Fibroblast of lung (primary cell): Measurements from ENCODE around the gene PDE6D.

Experiments
- CTCF ChIP-seq, 2 donors: IDR thresholded peaks in 1 of 2; conservative IDR thresholded peaks in 1 of 2; 1 replicate in 1 of 2; 2 replicates in 1 of 2; pipeline ENCODE4 v1.5.1; 2011 to 2012; ENCODE audit warnings: low read length in 2 of 2, control low read depth in 1 of 2, inconsistent platforms in 1 of 2, low read depth in 1 of 2, mild to moderate bottlenecking in 1 of 2
- EZH2 ChIP-seq: IDR thresholded peaks from 2 replicates; pipeline ENCODE4 v1.5.1; 2012; ENCODE audit warnings: low read length, control low read depth, mild to moderate bottlenecking; ENCODE audit errors: missing control alignments

- TF ChIP-seq CTCF (conservative IDR thresholded peaks at IDR 0.05 in 1 of 2, IDR thresholded peaks at IDR 0.05 in 1 of 2; ENCODE audit: low read depth in 1 of 2, low read length in 2 of 2) = no peak
- no peak for TF ChIP-seq EZH2
Observed at GRCh38 chr2:231726276-231726675, 54.8 kb downstream of the PDE6D start.
